EL (cell line): Measurements from ENCODE around the gene UBE2D3.
A peak's percentile ranks its signal among the peaks of the same experiment; 100 is the strongest.

Experiments
- DNase-seq: peaks from one replicate; pipeline ENCODE4 v3.0.0-alpha.2; 2016

UBE2D3 gene

GRCh38 chr4:102787944-102788343 is 39.4 kb downstream of the UBE2D3 start:
- no peak for DNase-seq

- DNase-seq: peak; percentile 49
Observed at GRCh38 chr4:102787096-102787881, 40.1 kb downstream of the UBE2D3 start.

- no peak for DNase-seq
Observed at GRCh38 chr4:102786279-102786678, 41.1 kb downstream of the UBE2D3 start.

- no peak for DNase-seq
Observed at GRCh38 chr4:102783006-102783405, 44.3 kb downstream of the UBE2D3 start.

GRCh38 chr4:102781570-102781969 is 45.8 kb downstream of the UBE2D3 start:
- no peak for DNase-seq

- DNase-seq: peak; percentile 22
Observed at GRCh38 chr4:102780476-102781144, 46.7 kb downstream of the UBE2D3 start.

GRCh38 chr4:102779204-102779603 is 48.1 kb downstream of the UBE2D3 start:
- no peak for DNase-seq

GRCh38 chr4:102778720-102779119 is 48.6 kb downstream of the UBE2D3 start:
- DNase-seq: no peak

- DNase-seq: no peak
Observed at GRCh38 chr4:102775805-102776204, 51.5 kb downstream of the UBE2D3 start.

- no peak for DNase-seq
Observed at GRCh38 chr4:102774254-102774653, 53.1 kb downstream of the UBE2D3 start.

- no peak for DNase-seq
Observed at GRCh38 chr4:102772738-102773340, 54.5 kb downstream of the UBE2D3 start.

- DNase-seq: no peak
Observed at GRCh38 chr4:102764901-102765300, 62.5 kb downstream of the UBE2D3 start.

GRCh38 chr4:102761906-102762305 is 65.4 kb downstream of the UBE2D3 start:
- no peak for DNase-seq

- DNase-seq: no peak
Observed at GRCh38 chr4:102761296-102761701, 66.1 kb downstream of the UBE2D3 start.

GRCh38 chr4:102760645-102761295 is 66.6 kb downstream of the UBE2D3 start, which contains the start of gene MANBA:
TSS of gene MANBA (minus strand) at chr4:102760968. CDS start at chr4:102760894, 74 bp downstream.
- peak; percentile 79 for DNase-seq

GRCh38 chr4:102759831-102760644 is 67.3 kb downstream of the UBE2D3 start:
- DNase-seq: peak; percentile 39

- DNase-seq: no peak
Observed at GRCh38 chr4:102758241-102759160, 68.8 kb downstream of the UBE2D3 start.

- no peak for DNase-seq
Observed at GRCh38 chr4:102757681-102758080, 69.7 kb downstream of the UBE2D3 start.

GRCh38 chr4:102754044-102754443 is 73.3 kb downstream of the UBE2D3 start:
- peak; percentile 12 for DNase-seq

- no peak for DNase-seq
Observed at GRCh38 chr4:102751941-102752340, 75.4 kb downstream of the UBE2D3 start.
